HG03378 (cell line): ENCODE data around the gene PSMC4.
A peak's percentile ranks its signal among the peaks of the same experiment; 100 is the strongest.

ENCODE experiments used
- ATAC-seq: cut with Tn5 transposase; IDR thresholded peaks from one replicate; pipeline ENCODE4 v1.9.1; 2021; ENCODE audit warnings: mild to moderate bottlenecking, moderate library complexity; ENCODE audit not compliant: unreplicated experiment

PSMC4 gene

DNA sequence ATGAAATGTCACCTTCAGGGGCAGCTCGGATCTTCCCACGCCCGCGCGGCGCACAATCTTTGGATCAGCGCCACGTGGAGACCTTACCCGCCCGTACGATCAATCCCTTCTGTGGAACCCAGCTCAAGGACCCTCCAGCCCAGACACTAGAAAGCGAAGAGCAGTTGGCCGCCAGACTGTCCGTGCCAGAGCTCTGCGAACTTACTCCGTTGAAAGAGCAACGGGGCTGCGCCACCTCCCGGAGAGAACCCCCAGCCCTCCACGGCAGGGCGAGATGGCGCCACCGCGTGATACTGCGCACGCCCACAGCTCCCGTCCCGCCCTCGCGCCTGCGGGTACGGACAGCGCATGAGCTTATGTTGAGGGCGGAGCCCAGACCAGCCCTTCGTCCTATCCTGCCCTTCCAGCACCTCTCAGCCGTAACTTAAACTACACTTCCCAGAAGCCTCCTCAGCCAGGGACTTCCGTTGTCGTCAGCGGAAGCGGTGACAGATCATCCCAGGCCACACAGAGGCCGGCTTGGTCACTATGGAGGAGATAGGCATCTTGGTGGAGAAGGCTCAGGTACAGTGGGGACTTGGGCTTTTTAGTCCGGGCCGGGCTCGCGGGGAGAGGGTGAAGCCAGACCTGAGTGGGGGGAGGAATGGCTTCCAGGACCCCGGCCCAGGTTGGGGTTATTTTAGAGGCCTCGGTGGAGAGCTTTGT lies at the start of gene PSMC4:
PSMC4 (plus strand) TSS at position 491 of the 705 bp plus-strand sequence; CDS start at position 529, 38 bp downstream.
- peak; percentile 93 for ATAC-seq

- no peak for ATAC-seq
Measured at GRCh38 chr19:39923862-39924261, 47.1 kb upstream of the PSMC4 start.

DNA sequence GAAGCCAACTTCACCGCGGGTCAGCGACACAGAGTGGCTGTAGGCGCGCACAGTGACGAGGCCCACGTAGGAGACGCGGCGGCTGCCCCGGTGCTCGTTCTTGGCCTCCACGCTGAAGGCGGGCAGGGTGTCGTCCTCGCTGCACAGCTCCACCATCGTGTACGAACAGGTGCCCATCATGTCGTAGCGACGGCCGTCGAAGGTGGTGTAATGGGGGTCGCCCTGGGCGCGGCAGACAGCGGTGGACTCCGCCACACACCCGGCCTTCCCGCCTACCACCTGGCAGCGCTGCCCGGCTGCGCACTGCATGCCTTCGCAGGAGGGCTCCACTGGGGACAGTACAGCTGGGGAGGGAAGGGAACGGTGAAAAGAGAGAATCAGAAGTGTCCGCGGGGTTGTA lies 46.6 kb upstream of the PSMC4 start:
- ATAC-seq: no peak

DNA sequence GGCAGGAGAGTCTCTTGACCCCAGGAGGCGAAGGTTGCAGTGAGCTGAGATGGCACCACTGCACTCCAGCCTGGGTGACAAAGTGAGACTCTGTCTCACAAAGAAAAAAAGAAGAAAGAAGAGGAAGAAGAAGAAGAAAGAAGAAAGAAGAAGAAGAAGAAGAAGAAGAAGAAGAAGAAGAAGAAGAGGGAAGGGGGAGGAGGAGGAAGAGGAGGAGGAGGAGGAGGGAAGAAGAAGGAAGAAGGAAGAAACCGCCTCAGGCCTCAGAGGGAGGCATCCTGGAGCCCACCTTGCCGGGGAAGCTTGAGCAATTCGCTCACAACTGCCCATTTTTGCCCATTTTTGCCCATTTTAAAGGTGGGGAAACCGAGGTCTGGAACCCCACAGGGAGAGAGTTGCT lies 46.0 kb upstream of the PSMC4 start:
- no peak for ATAC-seq

GRCh38 chr19:39926170-39926760 lies 44.7 kb upstream of the PSMC4 start:
- no peak for ATAC-seq

GRCh38 chr19:39927076-39927475 lies 43.9 kb upstream of the PSMC4 start:
- ATAC-seq: no peak

DNA sequence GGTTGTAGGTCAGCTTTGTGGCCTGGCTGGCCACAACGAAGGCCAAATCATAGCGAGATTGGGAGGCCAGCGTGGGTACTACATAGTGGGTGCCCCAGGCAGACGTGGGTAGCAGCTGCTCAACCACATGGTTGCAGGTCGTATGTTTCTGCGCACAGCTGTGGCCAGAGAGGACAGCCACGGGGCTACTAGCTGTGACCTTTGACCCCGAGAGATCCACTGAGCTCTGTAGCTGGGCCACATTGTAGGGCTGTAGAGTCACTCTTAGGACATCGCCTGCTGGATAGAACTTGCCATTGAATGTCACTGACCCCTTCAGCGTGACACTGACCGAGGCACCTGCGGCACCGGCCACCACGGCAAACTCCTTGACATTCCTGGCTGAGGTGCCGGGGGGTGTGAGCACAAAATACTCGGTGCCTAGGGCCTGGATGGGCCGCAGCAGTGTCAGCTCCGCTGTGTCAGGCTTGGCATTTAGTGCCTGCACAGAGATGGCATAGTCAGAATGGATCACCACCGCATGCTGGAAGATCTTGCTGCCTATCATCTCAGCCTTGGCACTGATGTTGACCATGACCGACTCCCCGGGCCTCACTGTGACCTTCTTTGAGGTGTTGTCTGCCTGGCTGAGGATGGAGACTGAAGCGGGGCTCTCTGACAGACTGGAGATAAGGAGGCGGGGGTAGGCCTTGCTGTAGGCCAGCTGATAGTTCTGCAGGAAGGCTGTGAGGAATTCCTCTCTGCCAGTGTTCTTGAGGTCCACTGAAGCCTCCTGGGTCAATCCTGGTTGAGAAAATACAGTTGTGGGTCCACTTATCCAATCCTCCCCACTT lies 43.2 kb upstream of the PSMC4 start:
- no peak for ATAC-seq

DNA sequence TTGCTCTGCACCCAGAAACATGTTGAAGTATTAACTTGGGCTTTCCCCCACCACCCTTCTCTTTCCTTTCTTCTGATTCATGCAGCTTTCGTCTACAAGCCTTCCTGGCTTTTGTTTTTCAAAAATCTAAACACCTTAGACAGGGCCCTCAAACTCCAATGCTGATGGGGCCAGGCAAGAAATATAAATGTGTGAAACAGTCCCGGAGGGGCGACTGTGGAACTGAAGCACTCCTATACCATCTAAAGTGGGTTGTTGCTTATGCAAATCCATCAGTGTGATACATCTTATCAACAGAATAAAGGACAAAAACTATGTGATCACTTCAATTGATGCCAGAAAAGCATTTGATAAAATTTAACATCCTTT lies 42.6 kb upstream of the PSMC4 start:
- ATAC-seq: no peak

DNA sequence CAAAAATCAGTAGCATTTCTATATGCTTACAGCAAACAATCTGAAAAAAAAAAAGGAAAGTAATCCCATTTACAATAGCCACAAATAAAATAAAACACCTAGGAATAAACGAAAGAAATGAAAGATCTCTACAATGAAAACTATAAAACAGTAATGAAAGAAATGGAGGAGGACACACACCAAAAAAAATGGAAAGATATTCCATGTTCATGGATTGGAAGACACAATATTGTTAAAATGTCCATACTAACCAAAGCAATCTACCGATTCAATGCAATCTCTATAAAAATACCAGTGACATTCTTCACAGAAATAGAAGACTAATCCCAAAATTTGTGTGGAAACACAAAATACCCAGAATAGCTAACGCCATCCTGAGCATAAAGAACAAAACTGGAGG lies 41.2 kb upstream of the PSMC4 start:
- ATAC-seq: no peak

DNA sequence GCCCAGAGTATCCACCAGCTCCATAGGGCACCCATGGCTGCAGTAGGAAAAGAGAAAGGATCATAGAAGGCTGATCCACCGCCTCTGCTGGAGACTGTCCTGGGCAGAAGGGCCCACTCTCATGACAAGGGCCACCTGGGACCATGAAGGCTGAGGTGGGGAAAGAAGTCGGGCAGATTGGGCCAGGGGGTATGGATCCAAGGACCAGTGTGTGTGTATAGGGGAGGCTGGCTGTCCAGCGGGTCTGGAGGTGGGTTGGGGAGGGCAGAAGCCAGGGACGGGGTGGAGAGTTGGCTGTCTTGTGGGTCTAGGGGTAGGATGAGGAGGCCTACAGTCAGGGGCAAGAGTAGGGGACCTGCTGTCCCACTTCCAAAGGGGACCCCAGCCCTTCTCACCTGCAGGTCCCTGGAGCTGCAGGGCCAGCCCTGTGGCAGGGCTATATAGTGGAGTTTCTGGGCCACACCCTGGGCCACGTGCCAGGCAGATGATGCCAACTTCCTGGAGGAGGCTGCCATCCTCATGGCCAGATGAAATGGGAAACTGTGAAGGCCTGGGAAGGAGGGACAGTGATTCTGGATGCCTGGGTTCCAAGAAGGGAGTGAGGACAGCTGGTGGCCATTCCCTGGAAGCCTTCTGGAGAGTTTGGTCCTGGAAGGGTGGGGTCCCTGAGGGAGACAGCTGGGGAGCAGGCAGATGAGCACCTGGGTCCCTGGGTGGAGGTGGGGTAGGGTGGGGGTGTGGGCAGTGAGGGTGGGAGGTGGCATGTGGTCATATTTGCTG lies 36.2 kb upstream of the PSMC4 start, which contains the start of gene FCGBP:
FCGBP (minus strand) TSS at position 51 of the 780 bp plus-strand sequence.
- ATAC-seq: no peak

DNA sequence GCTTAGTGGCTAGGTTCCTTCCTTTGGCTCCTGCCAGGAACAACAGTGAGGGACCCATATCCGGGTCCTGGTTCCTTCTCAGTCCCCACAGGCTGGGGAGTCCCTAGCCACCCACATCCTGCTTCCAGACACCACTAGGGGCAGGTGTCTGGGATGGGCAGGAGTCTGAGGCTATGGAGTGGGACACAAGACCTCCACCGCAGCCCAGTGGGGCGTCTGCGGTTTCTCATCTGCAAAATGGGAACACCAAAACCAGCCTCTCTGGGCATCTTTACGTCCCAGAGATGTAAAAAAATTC lies 35.7 kb upstream of the PSMC4 start:
- no peak for ATAC-seq

DNA sequence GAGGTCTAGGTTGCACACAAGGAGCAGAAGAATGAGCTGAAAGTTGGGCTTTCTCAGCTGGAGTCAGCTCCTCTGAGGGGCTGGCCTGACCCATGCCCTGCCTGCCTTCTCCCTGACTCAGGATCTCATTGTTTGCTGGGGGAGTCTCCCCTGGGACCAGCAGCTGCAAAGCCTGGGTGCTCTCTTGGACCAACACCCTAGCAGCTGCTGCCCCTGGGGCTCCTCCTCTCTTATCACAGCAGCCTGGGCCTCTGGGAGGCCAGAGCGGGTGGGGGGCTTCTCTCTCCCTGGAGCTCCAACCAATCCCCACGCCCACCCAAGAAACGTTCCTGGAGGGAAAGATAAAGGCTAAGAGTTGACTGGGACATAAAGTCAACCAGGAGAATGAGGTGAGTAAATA lies 34.9 kb upstream of the PSMC4 start:
- ATAC-seq: no peak

- ATAC-seq: no peak
Measured at GRCh38 chr19:39936622-39937021, 34.3 kb upstream of the PSMC4 start.

GRCh38 chr19:39937094-39937720 lies 33.8 kb upstream of the PSMC4 start:
- no peak for ATAC-seq

- no peak for ATAC-seq
Measured at GRCh38 chr19:39937787-39938186, 33.2 kb upstream of the PSMC4 start.

DNA sequence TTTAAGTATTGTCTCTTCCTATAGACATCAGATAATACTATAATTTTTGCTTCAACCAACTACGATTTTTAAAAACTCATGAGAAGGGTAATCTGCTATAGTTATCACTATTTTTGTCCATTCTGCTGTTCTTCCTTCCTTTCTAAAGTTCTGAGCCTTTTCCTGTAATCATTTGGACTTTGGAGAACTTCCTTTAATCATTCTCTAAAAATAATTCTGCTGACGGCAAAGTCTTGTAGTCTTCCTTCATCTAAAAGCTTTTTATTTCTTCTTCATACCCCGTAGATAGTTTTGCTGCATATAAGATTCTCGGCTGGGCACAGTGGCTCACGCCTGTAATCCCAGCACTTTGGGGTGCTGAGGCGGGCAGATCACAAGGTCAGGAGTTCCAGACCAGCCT lies 31.4 kb upstream of the PSMC4 start:
- no peak for ATAC-seq

GRCh38 chr19:39940221-39940833 lies 30.6 kb upstream of the PSMC4 start:
- ATAC-seq: no peak

- no peak for ATAC-seq
Measured at GRCh38 chr19:39941151-39941550, 29.8 kb upstream of the PSMC4 start.

DNA sequence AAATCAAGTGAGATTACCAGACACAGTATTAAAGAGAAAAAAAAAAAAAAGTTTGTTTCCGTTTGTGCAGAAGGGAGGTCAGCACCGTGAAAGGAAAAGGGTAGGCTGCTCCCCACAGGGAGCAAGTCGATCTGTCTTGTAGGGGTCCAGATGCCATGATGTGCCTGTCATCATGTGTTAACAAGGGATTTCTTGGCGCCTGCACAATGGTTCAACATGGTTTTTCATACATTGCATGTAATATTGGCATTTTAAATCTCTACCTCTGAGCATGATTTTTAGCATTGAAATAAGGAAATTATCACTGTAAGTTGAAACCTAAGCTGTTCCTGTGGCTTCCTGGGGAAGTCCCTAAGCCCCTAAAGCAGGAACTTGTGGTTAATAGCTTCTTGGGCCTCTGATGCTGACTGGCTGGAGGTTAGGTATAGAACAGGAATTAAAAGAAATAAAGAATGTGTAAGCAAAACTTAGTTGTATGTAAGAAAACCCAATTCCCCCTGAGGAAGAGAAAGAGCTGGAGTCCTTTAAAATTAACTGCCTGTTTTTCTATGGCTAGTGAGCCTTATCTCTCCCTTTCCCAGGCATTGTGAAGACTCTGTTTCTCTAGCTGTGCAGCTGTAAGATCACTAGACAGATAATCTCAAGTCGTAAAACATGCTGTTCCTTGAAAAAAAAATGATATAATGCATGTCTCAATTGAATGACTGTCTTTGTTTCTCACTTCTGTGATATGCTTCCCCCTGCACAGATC lies 29.2 kb upstream of the PSMC4 start:
- ATAC-seq: peak; percentile 57

- ATAC-seq: no peak
Measured at GRCh38 chr19:39942366-39942730, 28.6 kb upstream of the PSMC4 start.
